LNCAP (cell line): ENCODE results near the gene FOLR3.

ENCODE experiments used
- TF ChIP-seq, protein P1 (sequence below): fragments of 450-650 bp; IDR thresholded peaks from 2 replicates; pipeline ENCODE4 v1.5.1; 2017; ENCODE audit warnings: mild to moderate bottlenecking

FOLR3 gene

GRCh38 chr11:72160319-72160718 is 24.8 kb downstream of the FOLR3 start:
- TF ChIP-seq, protein P1, sequence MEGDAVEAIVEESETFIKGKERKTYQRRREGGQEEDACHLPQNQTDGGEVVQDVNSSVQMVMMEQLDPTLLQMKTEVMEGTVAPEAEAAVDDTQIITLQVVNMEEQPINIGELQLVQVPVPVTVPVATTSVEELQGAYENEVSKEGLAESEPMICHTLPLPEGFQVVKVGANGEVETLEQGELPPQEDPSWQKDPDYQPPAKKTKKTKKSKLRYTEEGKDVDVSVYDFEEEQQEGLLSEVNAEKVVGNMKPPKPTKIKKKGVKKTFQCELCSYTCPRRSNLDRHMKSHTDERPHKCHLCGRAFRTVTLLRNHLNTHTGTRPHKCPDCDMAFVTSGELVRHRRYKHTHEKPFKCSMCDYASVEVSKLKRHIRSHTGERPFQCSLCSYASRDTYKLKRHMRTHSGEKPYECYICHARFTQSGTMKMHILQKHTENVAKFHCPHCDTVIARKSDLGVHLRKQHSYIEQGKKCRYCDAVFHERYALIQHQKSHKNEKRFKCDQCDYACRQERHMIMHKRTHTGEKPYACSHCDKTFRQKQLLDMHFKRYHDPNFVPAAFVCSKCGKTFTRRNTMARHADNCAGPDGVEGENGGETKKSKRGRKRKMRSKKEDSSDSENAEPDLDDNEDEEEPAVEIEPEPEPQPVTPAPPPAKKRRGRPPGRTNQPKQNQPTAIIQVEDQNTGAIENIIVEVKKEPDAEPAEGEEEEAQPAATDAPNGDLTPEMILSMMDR, result no peak

DNA sequence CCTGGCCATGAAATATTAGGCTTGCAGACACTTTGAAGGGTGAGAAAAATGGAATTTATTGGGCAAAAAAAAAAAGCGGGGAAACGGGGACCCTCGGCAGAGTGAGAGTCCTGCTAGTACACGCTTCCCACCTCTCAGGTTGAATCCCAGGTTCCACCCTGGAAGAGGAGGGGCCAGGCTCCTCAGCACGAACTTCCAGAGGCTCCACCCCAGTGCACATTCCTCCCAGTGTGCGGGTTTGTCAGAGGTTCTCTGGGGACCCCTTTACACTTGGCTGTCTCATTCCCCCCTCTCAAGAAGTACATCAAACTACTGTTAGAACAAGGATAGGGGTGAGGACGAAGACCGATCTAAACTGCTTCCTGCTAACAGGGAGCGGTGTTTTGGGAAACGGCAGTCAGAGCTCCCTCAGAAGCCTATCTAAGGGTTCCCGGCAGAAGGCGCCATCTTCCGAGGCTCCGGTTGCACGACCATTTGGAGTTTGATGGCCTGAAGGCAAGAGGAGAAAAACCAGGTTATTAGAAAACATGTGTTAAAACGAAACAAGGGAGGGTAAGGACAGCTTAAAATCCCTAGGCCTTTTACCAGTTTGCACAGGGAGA is 27.5 kb downstream of the FOLR3 start:
- TF ChIP-seq, protein P1, result no peak

- TF ChIP-seq, protein P1, result no peak
Observed at GRCh38 chr11:72173291-72173690, 37.8 kb downstream of the FOLR3 start.

- TF ChIP-seq, protein P1, result no peak
Observed at GRCh38 chr11:72174302-72175070, 39.0 kb downstream of the FOLR3 start.

GRCh38 chr11:72177656-72178055 is 42.1 kb downstream of the FOLR3 start:
- TF ChIP-seq, protein P1, result no peak

DNA sequence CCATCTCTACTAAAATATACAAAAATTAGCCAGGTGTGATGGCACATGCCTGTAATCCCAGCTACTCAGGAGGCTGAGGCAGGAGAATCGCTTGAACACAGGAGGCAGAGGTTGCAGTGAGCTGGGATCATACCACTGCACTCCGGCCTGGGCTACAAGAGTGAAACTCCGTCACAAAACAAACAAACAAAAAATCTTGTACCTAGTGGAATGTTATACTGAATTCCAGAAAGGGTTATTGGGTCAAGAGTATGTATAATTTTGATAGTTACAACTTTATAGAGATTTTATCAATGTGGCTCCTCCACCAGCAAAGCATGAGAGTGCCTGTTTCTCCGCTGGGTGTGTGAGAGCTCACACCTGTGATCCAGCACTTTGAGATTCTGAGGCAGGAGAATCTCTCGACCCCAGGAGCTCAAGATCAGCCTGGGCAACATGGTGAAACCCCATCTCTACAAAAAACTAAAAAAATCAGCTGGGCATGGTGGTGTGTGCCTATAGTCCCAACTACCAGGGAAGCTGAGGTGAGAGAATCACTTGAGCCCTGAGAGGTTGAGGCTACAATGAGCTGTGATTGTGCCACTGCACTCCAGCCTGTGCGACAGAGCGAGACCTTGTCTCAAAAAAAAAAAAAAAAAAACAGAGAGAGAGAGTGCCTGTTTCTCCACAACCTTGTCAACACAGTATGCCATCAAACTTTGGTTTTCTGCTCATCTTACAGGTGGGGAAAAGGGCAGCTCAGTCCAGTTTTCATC is 43.7 kb downstream of the FOLR3 start:
- TF ChIP-seq, protein P1, result no peak

GRCh38 chr11:72179804-72180396 is 44.4 kb downstream of the FOLR3 start:
- TF ChIP-seq, protein P1, result no peak
